Gastrocnemius medialis (tissue), 4 donors: Measurements from ENCODE around the gene ZAR1.

Source experiments
- CTCF ChIP-seq, 5 experiments: fragments of 450-650 bp in 3 of 5; fragments of 200-600 bp in 2 of 5; sonication (generic) in 2 of 5; IDR thresholded peaks in 4 of 5; conservative IDR thresholded peaks in 1 of 5; 1 replicate in 4 of 5; 2 replicates in 1 of 5; pipeline ENCODE4 v1.5.1; 2016 to 2019; ENCODE audit warnings: antibody characterized with exemption in 5 of 5, mild to moderate bottlenecking in 3 of 5, moderate library complexity in 3 of 5
- POLR2A ChIP-seq, 2 donors: fragments of 450-650 bp; IDR thresholded peaks; one replicate each; pipeline ENCODE4 v1.6.1; 2017; ENCODE audit warnings: antibody characterized with exemption in 2 of 2, mild to moderate bottlenecking in 2 of 2, moderate library complexity in 2 of 2

GRCh38 chr4:48504026-48504330, 13.9 kb downstream of the ZAR1 start:
- TF ChIP-seq CTCF (IDR thresholded peaks at IDR 0.05 in 4 of 5, conservative IDR thresholded peaks at IDR 0.05 in 1 of 5) = no peak
- no peak for TF ChIP-seq POLR2A (IDR thresholded peaks at IDR 0.05)
